Activated CD8-positive, alpha-beta memory T cell treated with anti-CD3 and anti-CD28 coated beads for 24 hours (primary cell): ENCODE results near the gene TYK2.
A peak's percentile ranks its signal among the peaks of the same experiment; 100 is the strongest.
"Not testable (repeated sequence)": the region's sequence is repeated elsewhere in the genome, so short reads cannot be mapped to it uniquely, and the experiment has no call there.

ENCODE experiments used
- DNase-seq: peaks from one replicate; pipeline ENCODE4 v3.0.0-alpha.2; 2020

The TYK2 gene

GRCh38 chr19:10380313-10381102 lies at the start of gene TYK2:
Gene TYK2 (minus strand): TSS chr19:10380572. CDS start chr19:10378406, 2,166 bp downstream.
- peak; percentile 99 for DNase-seq

DNA sequence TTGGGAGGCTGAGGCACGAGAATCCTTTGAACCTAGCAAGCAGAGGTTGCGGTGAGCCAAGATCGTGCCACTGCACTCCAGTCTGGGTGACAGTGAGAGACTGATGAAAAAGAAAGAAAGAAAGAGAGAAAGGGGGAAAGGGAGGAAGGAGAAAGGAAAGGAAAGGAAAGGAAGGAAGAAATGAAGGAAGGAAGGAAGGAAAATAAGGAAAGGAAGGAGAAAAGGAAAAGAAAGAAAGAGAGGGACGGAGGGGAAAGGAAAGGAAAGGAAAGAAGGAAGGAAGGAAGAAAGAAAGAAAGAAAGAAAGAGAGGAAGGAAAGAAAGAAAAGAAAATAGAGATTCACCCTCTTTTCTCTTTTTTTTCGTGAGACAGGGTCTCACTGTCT lies 48.6 kb upstream of the TYK2 start:
- no peak for DNase-seq

- DNase-seq = no peak
These were observed 46.8 kb upstream of the TYK2 start for GRCh38 chr19:10427169-10427568.

GRCh38 chr19:10424011-10424637 lies 43.8 kb upstream of the TYK2 start:
- DNase-seq = peak; percentile 87

DNA sequence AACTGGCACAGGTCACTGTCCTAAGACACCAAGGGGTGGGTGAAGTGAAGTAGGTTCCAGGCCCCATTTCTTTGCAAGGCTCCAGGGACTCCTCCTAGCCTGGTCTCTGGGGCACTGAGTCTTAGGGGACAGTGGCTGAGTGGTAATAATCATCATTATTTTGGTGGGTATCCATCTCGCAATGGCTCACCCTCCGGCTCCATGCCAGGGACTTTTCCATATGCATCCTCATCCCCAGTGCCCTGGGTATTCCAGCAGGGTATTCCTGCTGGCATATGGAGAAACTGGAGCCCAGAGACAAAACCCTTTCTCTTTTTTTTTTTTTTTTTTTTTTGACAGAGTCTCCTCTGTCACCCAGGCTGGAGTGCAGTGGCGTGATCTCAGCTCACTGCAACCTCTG lies 42.5 kb upstream of the TYK2 start:
- no peak for DNase-seq

GRCh38 chr19:10422046-10422461 lies 41.7 kb upstream of the TYK2 start:
- DNase-seq = no peak

- DNase-seq = no peak
These were observed 41.1 kb upstream of the TYK2 start for GRCh38 chr19:10421240-10422045.

GRCh38 chr19:10420444-10421239 lies 40.3 kb upstream of the TYK2 start, which contains the start of gene PDE4A:
Gene PDE4A (plus strand): TSS chr19:10420538. CDS start chr19:10420765, 227 bp downstream.
- DNase-seq = peak; percentile 81

DNA sequence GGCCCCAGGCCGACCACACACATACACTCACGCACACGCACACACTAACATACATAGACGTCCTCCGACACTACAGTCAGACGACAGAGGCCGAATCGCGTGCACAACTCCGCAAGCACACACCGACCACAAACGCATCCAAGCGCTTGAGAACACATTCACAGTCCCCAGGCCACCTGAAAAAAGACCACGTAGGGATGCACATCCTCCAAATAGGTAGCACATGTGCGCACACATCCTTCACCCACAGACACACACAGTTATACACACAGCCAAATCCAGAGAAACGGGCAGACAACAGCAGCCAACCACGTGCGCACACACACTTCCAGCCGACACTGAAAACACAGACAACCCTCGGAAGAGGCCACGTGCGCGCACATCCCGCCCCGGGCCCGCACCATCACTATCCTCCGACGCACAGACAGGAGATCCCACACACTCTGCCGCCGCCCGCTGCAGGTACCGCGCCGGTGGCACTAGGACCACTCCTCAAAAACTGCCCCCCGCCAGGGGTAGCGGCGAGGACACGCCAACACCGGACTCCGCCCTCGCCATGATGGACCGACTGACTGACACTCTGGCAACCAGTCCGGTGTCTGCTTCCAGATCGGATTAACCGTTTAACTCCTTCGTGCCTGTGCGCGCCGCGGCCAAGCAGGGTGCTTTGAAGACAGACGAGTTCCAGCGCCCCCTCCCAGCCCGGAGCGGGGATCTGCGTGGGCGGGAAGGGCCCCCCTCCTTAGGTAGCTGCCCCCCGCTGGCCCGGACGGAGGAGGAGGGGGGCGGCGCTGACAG lies 39.5 kb upstream of the TYK2 start:
- DNase-seq = peak; percentile 86

DNA sequence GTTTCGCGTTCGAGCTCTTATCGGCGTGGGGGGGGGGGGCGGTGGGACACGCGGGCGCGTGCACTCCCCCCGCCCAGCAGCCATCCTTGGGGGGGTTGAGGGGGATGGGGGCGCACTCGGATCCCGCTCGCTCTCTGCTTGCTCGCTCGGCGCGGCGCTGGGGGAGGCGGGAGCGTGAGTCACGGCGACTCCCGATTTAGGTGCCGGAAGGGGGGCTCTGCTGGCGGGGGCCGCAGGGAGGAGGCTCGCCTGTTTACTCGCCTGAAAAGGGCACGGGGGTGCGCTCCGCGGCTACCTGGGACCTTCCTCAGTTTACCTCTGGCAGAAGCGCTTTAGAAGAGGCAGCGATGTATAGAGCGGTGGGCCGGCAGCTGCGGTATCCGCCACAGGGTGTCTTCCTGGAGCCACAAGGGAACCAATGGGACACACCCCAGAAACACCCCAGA lies 38.9 kb upstream of the TYK2 start:
- DNase-seq = no peak

DNA sequence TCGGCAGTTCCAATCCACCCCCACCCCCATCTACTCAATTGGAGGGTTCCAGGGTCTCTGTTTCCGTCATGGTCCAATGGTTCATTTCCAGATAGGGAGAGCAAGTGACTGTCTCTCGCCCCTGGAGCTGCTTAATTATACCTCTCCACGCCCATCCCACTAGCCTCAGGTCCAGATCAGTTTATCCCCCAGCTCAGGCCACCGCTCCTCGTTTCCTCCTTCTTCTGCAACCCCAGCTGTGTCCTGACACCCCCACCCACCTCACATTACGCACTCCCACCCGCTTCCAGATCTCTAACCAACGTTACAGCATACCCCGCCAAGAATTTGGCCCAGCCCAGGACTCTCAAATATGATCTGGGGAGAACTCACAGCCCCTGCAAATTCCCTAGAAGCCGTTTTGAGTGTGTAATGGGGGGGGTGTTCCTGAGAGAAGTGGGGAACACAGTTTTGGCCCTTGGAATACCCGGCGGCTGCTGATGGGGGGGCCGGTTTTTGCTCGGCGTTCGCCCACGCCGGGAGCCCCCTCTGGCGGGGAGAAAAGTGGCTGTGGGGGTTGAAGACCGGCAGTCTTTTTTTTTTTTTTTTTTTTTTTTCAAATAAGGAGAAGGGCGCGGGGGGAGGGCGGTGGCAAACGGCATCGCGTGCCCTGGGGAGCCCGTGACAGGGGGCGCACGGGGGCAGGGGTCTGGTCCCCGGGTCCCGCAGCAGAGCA lies 38.3 kb upstream of the TYK2 start:
- no peak for DNase-seq

DNA sequence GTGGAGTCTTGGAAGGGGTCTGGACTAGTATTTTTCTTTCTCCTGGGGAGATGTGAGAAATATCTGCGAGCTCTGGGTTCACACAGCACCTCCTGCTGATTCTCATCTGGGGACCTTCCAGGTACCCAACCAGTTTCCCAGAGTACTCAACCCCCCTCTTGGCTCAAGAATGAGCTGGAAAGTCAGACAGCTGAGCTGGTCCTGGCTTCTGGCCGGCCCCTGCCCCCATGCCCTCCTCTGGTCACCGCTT lies 37.8 kb upstream of the TYK2 start:
- DNase-seq = no peak

DNA sequence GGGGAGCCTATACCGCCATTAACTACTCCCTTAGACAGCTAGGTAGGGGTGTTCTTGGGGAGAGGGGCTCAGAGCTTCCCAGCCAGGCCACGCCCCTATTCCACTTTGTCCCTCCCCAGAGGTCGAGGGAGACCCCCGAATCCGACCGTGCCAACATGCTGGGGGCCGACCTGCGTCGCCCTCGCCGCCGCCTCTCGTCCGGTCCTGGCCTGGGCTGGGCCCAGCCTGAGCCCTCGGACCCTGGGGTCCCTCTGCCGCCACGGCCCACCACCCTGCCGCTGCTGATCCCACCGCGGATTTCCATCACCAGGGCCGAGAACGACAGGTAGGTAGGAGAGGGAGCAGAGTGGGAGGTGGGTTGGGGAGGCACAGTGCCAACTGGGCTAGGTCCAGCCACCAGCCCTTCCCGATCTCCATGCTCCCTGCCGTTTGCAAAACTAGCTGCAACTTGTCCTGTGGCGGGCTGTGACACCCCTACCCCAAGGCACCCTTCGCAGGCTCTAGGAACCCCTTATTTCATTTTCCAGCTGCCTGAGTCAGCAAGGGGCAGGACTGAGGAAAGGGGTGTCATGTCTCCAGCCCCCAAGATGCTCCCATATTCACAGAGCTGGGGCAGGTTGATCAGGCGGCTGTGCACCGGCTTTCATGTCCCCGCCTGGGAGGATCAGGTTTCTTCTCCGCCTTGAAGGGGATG lies 37.3 kb upstream of the TYK2 start:
- no peak for DNase-seq

DNA sequence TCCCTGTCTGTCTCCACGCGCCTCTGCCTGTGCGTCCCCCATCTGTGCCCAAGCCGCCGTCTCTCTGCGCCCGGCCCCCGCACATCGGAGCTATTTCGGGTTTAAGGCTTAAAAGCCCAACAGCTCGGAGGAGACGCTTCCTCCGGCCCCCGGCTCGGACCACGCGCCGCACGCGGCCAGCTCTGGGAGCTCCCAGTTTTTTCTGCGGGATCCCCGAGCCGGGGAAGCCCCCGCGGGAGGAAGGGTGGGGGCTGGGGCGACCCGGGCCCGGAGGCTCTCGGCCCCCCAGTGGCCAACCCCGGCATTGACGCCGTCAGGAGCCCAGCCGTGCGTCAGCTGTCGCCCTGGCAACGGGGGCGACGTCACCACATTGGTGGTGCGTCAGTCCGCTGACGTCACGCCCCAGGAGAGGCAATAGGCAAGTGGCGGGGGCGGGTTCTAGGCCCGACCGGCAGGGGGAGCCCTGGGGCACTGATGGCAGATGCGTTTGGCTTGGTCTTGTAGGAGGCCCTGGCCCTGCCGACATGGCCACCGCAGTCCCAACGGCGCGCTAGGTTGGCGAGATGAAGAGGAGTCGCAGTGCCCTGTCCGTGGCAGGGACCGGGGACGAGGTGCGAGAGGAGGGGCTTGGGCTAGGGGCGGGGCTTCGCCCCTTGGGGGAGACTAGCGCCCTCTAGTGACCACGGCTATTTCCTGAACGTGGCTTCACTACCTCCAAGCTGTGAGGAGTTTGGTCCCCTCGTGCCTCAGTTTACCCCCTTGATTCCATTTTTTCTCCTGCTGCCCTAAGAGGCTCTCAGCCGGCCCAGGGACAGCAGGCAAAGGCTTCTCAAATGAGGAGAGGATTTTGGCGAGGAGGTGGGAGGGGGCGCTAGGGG lies 36.2 kb upstream of the TYK2 start:
- DNase-seq = peak; percentile 99

- DNase-seq = no peak
These were observed 35.7 kb upstream of the TYK2 start for GRCh38 chr19:10416083-10416379.

DNA sequence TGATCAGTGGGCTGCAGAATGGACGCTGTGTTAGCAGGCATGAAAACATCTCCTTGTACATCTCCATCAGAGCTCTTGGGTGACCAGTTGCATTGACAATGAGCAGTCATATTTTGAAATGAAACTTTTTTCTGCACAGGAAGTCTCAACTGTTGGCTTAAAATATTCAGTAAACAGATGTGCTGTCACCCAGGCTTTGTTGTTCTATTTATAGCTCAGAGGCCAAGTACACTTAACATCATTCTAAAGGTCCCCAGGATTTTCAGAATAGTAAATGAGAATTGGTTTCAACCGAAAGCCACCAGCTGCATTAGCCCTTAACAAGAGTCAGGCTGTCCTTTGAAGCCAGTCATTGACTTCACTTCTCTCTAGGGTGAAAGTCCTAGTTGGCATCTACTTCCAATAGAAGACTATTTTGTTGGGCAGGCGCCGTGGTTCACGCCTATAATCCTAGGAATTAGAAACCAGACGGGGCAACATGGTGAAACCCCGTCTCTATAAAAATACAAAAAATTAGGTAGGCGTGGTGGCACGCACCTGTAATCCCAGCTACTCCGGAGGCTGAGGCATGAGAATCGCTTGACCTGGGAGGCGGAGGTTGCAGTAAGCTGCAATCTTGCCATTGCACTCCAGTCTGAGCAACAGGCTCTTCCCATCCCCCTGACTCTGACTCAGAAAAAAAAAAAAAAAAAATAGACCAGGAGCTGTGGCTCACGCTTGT lies 32.0 kb upstream of the TYK2 start:
- DNase-seq = no peak

DNA sequence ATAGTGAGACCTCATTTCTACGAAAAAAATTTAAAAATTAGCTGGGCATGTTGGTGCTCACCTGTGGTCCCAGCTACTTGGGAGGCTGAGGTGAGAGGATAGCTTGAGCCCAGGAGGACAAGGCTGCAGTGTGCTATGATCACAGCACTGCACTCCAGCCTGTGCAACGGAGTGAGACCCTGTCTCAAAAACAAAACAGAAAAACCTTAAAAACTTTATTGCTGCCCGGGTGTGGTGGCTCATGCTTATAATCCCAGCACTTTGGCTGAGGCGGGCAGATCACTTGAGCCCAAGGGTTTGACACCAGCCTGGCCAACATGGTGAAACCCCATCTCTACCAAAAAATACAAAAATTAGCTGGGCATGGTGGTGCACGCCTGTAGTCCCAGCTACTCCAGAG lies 30.9 kb upstream of the TYK2 start:
- not testable (repeated sequence) for DNase-seq

- peak; percentile 87 for DNase-seq
These were observed 28.3 kb upstream of the TYK2 start for GRCh38 chr19:10408511-10409283.
